ENCODE results near the gene CDC14B.
"Not testable (repeated sequence)": the region's sequence is repeated elsewhere in the genome, so short reads cannot be mapped to it uniquely, and the experiment has no call there.

The CDC14B gene

DNA sequence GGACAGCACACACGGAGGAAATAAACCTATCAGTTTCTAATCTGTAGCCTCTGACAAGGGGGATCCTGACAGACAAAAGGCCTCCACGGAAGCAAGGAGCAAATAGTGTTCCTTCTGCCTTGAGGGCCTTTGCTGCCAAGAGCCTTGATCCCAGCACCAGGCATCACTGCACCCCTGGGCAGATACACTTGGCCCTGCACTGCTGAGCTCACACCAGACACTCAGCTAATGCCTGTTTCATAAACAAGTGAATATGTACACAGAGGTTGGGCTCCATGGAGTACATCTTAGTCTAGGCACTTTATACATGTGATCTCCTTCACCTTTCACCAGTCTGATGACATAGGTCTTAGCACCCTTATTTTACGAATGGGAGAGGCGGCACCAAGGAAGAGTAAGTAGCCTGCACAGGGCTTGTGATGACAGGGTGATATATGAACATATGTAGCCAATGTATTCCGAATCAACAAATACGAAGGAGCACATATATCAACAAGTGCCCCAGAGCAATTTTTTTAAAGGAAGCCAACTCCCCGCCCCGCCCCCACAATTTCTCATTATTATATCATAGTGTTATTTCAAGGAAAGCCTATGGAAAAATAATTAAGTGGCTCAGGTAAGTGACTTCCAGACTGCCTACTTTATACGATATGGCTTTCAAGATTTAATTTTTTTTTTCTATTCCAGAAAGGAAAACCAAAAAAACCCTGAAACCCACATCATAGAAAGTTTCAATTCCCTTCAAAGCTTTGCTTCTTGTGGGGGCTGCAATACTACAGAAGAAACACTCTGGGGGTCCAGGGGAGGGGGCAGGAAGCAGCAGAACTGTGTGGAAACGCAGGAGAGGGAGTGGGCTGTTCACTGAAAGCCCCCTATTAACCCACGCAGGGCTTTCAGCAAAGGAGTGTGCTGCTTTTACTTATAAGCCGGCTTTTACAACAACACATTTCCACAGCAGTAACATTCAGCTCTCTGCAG is 32.0 kb downstream of the CDC14B start:
- Histone ChIP-seq H3K27ac (no peak overlapping the region), H3K4me3 (no peak overlapping the region)
- DNase-seq (ENCODE audit: low spot score) = no peak
- TF ChIP-seq, protein P1, sequence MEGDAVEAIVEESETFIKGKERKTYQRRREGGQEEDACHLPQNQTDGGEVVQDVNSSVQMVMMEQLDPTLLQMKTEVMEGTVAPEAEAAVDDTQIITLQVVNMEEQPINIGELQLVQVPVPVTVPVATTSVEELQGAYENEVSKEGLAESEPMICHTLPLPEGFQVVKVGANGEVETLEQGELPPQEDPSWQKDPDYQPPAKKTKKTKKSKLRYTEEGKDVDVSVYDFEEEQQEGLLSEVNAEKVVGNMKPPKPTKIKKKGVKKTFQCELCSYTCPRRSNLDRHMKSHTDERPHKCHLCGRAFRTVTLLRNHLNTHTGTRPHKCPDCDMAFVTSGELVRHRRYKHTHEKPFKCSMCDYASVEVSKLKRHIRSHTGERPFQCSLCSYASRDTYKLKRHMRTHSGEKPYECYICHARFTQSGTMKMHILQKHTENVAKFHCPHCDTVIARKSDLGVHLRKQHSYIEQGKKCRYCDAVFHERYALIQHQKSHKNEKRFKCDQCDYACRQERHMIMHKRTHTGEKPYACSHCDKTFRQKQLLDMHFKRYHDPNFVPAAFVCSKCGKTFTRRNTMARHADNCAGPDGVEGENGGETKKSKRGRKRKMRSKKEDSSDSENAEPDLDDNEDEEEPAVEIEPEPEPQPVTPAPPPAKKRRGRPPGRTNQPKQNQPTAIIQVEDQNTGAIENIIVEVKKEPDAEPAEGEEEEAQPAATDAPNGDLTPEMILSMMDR (IDR thresholded peaks at IDR 0.05) = no peak

DNA sequence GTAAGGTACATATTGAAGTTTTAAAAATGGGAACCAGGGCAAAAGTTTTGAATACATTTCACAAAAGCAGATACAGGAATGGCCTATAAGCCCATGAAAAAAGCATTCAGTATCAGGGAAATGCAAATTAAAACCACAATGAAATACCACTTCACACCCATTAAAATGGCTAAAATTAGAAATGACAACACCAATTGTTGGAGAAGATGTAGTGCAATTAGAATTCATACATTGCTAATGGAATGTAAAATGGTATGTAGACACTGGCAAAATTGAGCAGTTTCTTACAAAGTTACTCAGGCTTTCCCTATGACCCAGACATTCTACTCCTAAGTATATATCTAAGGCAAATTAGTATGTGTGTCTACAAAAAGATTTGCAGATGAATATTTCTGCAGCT is 34.2 kb downstream of the CDC14B start:
- Histone ChIP-seq H3K4me3 (no peak overlapping the region), H3K27ac (no peak overlapping the region)
- DNase-seq (ENCODE audit: low spot score) = no peak
- TF ChIP-seq, protein P1 (IDR thresholded peaks at IDR 0.05) = no peak

DNA sequence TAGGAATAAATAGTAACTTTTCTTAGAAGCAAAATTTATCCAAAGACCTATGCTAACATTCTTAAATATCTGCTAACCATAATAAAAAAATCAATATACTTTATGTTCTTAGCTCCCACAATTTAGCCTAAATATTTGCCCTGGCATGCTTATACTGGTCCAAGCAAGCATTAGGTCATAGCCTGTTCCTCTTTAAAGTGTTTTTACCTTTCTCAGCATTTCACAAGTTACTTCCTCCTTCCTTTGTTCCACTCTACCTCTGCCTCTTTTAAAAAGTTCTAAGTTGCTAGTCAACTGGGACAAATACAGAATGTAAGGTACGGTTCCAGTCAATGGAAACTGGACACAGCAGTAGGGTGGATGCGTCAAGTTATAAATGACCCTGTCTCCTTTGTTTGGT is 37.4 kb downstream of the CDC14B start:
- DNase-seq (ENCODE audit: low spot score); H3K4me3 ChIP-seq; H3K27ac ChIP-seq: not testable (repeated sequence)

DNA sequence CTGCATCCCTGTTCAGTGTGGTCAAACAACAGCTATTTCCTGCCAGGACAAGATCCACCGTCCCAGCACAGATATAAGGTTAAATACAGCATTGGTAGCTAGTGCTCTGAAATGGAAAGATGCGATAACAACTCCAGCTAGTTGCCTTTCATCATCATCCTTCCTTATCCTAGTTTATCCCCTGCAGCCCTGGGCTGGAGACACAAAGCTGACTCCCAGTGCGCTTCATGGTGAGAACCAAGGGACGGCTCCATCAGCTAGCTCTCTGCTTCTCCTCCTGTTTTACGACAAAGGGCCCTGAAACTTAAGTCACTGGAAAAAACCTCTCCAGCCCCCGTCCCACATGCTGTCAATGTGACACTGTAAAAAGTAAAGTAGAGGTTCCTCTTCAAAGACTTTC is 37.9 kb downstream of the CDC14B start:
- Histone ChIP-seq H3K27ac (no peak overlapping the region), H3K4me3 (no peak overlapping the region)
- TF ChIP-seq, protein P1 (IDR thresholded peaks at IDR 0.05) = no peak
- DNase-seq (ENCODE audit: low spot score) = no peak

DNA sequence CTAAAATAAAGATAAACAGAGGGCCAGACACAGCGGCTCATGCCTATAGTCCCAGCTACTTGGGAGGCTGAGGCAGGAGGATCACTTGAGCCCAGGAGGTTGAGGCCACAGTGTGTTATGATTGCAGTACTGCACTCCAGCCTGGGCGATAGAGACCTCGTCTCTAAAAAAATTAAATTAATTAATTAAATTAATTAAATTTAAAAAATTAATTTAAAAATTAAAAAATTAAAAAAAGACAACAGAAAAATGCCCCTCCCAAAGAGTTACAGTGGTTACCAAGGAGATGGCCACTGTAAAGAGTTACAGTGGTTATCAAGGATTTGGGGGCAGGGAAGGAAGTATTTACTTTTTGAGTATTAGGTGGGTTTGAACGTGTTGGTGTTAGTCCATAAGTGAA is 38.3 kb downstream of the CDC14B start:
- TF ChIP-seq, protein P1 (IDR thresholded peaks at IDR 0.05) = no peak
- H3K27ac ChIP-seq = no peak overlapping the region
- no peak for DNase-seq (ENCODE audit: low spot score)
- no peak overlapping the region for H3K4me3 ChIP-seq

DNA sequence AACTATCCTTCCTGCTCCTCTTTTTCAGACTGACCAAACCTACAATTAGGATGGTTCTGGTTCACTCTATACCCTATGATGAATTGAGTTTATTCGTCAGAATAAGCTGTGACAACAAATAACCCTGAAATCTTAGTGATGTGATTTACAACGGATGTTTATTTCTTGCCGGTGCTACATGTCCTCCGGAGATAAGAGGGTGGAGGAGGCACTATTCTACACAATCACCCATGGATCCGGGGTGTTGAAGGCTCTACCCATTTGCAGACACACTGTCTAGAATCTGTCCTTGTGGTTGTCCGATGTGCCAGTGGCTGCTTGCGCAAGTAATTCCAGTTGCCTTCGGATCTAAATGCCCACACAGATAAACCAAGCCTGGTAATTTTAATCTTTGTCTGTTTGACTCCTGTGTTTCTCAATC is 44.7 kb downstream of the CDC14B start:
- Histone ChIP-seq H3K4me3 (no peak overlapping the region), H3K27ac (no peak overlapping the region)
- TF ChIP-seq, protein P1 (IDR thresholded peaks at IDR 0.05) = no peak
- DNase-seq (ENCODE audit: low spot score) = no peak

DNA sequence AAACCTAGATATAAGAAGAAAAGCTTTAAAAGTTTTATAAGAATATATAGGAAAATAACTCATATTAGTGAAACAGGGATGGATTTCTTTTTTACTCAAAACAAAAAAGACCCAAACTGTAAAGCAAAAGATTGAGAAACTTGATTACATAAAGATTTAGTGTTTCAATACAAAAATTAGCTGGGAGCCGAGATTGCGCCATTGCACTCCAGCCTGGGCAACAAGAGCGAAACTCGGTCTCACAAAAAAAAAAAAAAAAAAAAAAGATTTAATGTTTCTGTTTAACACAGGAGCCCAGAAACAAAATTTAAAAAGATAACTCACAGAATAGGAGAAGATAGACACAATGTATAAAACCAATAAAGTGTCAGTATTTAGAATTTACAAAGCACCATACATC is 45.2 kb downstream of the CDC14B start:
- Histone ChIP-seq H3K4me3 (no peak overlapping the region), H3K27ac (no peak overlapping the region)
- TF ChIP-seq, protein P1 (IDR thresholded peaks at IDR 0.05) = no peak
- no peak for DNase-seq (ENCODE audit: low spot score)

Measured in coronary artery (tissue), 2 donors.